SK-N-SH treated with all-trans-retinoic acid at 6 μM for 48 hours (cell line): Measurements from ENCODE around the gene TXNL4B.

ENCODE experiments used
- ATAC-seq: fragments of 200-7000 bp; cut with Tn5 transposase; 3 replicates; pipeline ENCODE4 v1.9.1; 2020; ENCODE audit warnings: mild to moderate bottlenecking, moderate library complexity
- ARNTL ChIP-seq: fragments of 450-650 bp; formaldehyde crosslinking; IDR thresholded peaks from 2 replicates; pipeline ENCODE4 v1.5.0; 2020; ENCODE audit warnings: low read depth, mild to moderate bottlenecking, moderate library complexity, borderline replicate concordance
- BACH2 ChIP-seq: fragments of 250-450 bp; sonication (Bioruptor Pico); IDR thresholded peaks from 2 replicates; pipeline ENCODE4 v1.9.0; 2021; ENCODE audit warnings: mild to moderate bottlenecking, borderline replicate concordance
- CSDC2 ChIP-seq: fragments of 250-450 bp; sonication (Bioruptor Pico); IDR thresholded peaks from 2 replicates; pipeline ENCODE4 v1.5.0; 2020; ENCODE audit warnings: mild to moderate bottlenecking, moderate library complexity
- ESRRG ChIP-seq: fragments of 250-450 bp; sonication (Bioruptor Pico); IDR thresholded peaks from 2 replicates; pipeline ENCODE4 v1.6.1; 2021; ENCODE audit warnings: mild to moderate bottlenecking
- GLIS3 ChIP-seq: fragments of 250-450 bp; sonication (Bioruptor Pico); IDR thresholded peaks from 2 replicates; pipeline ENCODE4 v1.5.0; 2020; ENCODE audit warnings: mild to moderate bottlenecking, moderate library complexity
- ISL1 ChIP-seq: fragments of 250-450 bp; sonication (Bioruptor Pico); IDR thresholded peaks from 2 replicates; pipeline ENCODE4 v2.1.2; 2022; ENCODE audit warnings: mild to moderate bottlenecking, moderate library complexity
- OSR1 ChIP-seq: fragments of 250-450 bp; sonication (Bioruptor Pico); IDR thresholded peaks from 2 replicates; pipeline ENCODE4 v1.8.0; 2022; ENCODE audit warnings: moderate library complexity, mild to moderate bottlenecking, inconsistent platforms
- PPARA ChIP-seq: fragments of 250-450 bp; sonication (Bioruptor Pico); IDR thresholded peaks from 2 replicates; pipeline ENCODE4 v1.5.0; 2020; ENCODE audit warnings: mild to moderate bottlenecking, borderline replicate concordance
- RARB ChIP-seq: fragments of 250-450 bp; sonication (Bioruptor Pico); IDR thresholded peaks from 2 replicates; pipeline ENCODE4 v1.8.0; 2021; ENCODE audit warnings: mild to moderate bottlenecking, moderate library complexity
- SNAI2 ChIP-seq: fragments of 250-450 bp; sonication (Bioruptor Pico); IDR thresholded peaks from 2 replicates; pipeline ENCODE4 v1.5.0; 2020; ENCODE audit warnings: mild to moderate bottlenecking, moderate library complexity
- TOX ChIP-seq: fragments of 250-450 bp; sonication (Bioruptor Pico); IDR thresholded peaks from 2 replicates; pipeline ENCODE4 v1.8.0; 2021; ENCODE audit warnings: mild to moderate bottlenecking, moderate library complexity, borderline replicate concordance
- ZC3H10 ChIP-seq: fragments of 250-450 bp; sonication (Bioruptor Pico); IDR thresholded peaks from 2 replicates; pipeline ENCODE4 v1.5.1; 2021; ENCODE audit warnings: mild to moderate bottlenecking, moderate library complexity
- ZFP3 ChIP-seq: fragments of 250-450 bp; sonication (Bioruptor Pico); IDR thresholded peaks from 2 replicates; pipeline ENCODE4 v1.5.0; 2020; ENCODE audit warnings: mild to moderate bottlenecking, moderate library complexity
- ZFP30 ChIP-seq: fragments of 450-650 bp; formaldehyde crosslinking; IDR thresholded peaks from 2 replicates; pipeline ENCODE4 v1.5.0; 2022; ENCODE audit warnings: mild to moderate bottlenecking, moderate library complexity
- ZNF565 ChIP-seq: fragments of 450-650 bp; formaldehyde crosslinking; conservative IDR thresholded peaks from 2 replicates; pipeline ENCODE4 v1.5.0; 2020; ENCODE audit warnings: low read depth, mild to moderate bottlenecking, moderate library complexity
- ZNF70 ChIP-seq: fragments of 450-650 bp; formaldehyde crosslinking; IDR thresholded peaks from 2 replicates; pipeline ENCODE4 v1.5.0; 2020; ENCODE audit warnings: mild to moderate bottlenecking, moderate library complexity
- ZNF8 ChIP-seq: fragments of 450-650 bp; formaldehyde crosslinking; IDR thresholded peaks from 2 replicates; pipeline ENCODE4 v1.5.0; 2020; ENCODE audit warnings: mild to moderate bottlenecking, moderate library complexity
- TF ChIP-seq, protein P1 (sequence below): fragments of 250-450 bp; sonication (Bioruptor Pico); IDR thresholded peaks from 2 replicates; pipeline ENCODE4 v1.5.1; 2020; ENCODE audit warnings: low read depth, mild to moderate bottlenecking, moderate library complexity
- TF ChIP-seq, protein P2 (sequence below): fragments of 250-450 bp; sonication (Bioruptor Pico); IDR thresholded peaks from 2 replicates; pipeline ENCODE4 v1.5.1; 2021; ENCODE audit warnings: mild to moderate bottlenecking, moderate library complexity
- TF ChIP-seq, protein P3 (sequence below): fragments of 250-450 bp; sonication (Bioruptor Pico); IDR thresholded peaks from 2 replicates; pipeline ENCODE4 v1.5.0; 2020; ENCODE audit warnings: mild to moderate bottlenecking, moderate library complexity
- TF ChIP-seq, protein P4 (sequence below): fragments of 250-450 bp; sonication (Bioruptor Pico); IDR thresholded peaks from 2 replicates; pipeline ENCODE4 v1.8.0; 2021; ENCODE audit warnings: low read depth, mild to moderate bottlenecking, moderate library complexity, borderline replicate concordance

TXNL4B gene

DNA sequence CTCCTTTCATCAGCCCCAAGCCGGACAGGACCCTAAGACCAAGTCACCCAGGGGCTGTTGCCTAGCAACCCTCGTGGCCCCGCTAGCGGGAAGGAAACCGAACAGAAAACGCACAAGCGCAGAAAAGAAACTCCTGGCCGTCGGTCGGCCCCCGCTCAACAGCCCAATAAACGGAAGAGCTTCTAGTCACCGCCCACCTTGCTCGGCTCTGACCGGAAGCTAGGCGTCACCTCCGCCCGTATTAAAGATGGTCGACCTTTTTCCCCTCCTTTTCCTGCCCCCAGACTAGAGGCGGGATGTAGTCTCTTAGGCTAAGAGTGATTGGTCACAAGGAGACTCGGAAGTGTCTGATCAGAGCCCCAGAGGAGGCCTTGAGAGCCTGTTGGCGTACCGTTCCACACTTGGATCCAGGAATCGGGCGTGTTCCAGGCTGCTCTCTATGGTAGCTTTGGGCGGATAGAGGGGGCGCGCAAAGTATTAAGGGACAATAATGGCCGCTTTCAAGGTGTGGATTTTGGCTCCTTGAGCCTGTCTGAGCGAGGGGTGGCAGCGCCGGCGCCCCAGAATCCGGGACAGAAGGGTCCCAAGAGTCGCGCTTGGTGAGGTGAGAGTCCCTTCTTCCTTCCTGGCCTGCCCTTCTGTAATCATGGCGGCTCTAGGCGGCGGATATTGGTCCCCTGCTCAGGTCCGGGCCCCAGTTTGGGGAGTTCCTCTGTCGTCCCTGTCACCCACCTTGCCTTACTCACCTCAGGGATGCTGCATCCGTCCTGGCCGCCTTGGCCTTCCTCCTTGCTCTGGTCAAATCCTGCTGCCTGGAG is at the start of gene TXNL4B, which contains the start of gene DHX38:
Gene TXNL4B (minus strand): TSS at position 173 of the 818 bp plus-strand sequence. CDS start 2,871 bp downstream, outside the sequence.
Gene DHX38 (plus strand): TSS at position 400 of the 818 bp plus-strand sequence. CDS start 2,311 bp downstream, outside the sequence.
- TF ChIP-seq, protein P1, sequence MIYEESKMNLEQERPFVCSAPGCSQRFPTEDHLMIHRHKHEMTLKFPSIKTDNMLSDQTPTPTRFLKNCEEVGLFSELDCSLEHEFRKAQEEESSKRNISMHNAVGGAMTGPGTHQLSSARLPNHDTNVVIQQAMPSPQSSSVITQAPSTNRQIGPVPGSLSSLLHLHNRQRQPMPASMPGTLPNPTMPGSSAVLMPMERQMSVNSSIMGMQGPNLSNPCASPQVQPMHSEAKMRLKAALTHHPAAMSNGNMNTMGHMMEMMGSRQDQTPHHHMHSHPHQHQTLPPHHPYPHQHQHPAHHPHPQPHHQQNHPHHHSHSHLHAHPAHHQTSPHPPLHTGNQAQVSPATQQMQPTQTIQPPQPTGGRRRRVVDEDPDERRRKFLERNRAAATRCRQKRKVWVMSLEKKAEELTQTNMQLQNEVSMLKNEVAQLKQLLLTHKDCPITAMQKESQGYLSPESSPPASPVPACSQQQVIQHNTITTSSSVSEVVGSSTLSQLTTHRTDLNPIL (CRISPR knock-in tag): no peak
- no peak for TF ChIP-seq ESRRG (CRISPR knock-in tag)
- TF ChIP-seq ZC3H10: no peak
- no peak for TF ChIP-seq ZFP30 (CRISPR knock-in tag)
- TF ChIP-seq PPARA (CRISPR knock-in tag): no peak
- no peak for TF ChIP-seq CSDC2
- no peak for TF ChIP-seq RARB (CRISPR knock-in tag)
- TF ChIP-seq TOX (CRISPR knock-in tag): no peak
- peak; percentile 61 for TF ChIP-seq ZNF8 (CRISPR knock-in tag)
- peak; percentile 87 for TF ChIP-seq ZNF70 (CRISPR knock-in tag)
- TF ChIP-seq, protein P2, sequence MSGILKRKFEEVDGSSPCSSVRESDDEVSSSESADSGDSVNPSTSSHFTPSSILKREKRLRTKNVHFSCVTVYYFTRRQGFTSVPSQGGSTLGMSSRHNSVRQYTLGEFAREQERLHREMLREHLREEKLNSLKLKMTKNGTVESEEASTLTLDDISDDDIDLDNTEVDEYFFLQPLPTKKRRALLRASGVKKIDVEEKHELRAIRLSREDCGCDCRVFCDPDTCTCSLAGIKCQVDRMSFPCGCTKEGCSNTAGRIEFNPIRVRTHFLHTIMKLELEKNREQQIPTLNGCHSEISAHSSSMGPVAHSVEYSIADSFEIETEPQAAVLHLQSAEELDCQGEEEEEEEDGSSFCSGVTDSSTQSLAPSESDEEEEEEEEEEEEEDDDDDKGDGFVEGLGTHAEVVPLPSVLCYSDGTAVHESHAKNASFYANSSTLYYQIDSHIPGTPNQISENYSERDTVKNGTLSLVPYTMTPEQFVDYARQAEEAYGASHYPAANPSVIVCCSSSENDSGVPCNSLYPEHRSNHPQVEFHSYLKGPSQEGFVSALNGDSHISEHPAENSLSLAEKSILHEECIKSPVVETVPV (CRISPR knock-in tag): no peak
- TF ChIP-seq, protein P3, sequence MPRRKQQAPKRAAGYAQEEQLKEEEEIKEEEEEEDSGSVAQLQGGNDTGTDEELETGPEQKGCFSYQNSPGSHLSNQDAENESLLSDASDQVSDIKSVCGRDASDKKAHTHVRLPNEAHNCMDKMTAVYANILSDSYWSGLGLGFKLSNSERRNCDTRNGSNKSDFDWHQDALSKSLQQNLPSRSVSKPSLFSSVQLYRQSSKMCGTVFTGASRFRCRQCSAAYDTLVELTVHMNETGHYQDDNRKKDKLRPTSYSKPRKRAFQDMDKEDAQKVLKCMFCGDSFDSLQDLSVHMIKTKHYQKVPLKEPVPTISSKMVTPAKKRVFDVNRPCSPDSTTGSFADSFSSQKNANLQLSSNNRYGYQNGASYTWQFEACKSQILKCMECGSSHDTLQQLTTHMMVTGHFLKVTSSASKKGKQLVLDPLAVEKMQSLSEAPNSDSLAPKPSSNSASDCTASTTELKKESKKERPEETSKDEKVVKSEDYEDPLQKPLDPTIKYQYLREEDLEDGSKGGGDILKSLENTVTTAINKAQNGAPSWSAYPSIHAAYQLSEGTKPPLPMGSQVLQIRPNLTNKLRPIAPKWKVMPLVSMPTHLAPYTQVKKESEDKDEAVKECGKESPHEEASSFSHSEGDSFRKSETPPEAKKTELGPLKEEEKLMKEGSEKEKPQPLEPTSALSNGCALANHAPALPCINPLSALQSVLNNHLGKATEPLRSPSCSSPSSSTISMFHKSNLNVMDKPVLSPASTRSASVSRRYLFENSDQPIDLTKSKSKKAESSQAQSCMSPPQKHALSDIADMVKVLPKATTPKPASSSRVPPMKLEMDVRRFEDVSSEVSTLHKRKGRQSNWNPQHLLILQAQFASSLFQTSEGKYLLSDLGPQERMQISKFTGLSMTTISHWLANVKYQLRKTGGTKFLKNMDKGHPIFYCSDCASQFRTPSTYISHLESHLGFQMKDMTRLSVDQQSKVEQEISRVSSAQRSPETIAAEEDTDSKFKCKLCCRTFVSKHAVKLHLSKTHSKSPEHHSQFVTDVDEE (CRISPR knock-in tag): no peak
- no peak for TF ChIP-seq ISL1 (CRISPR knock-in tag)
- ATAC-seq: peak; percentile 99

DNA sequence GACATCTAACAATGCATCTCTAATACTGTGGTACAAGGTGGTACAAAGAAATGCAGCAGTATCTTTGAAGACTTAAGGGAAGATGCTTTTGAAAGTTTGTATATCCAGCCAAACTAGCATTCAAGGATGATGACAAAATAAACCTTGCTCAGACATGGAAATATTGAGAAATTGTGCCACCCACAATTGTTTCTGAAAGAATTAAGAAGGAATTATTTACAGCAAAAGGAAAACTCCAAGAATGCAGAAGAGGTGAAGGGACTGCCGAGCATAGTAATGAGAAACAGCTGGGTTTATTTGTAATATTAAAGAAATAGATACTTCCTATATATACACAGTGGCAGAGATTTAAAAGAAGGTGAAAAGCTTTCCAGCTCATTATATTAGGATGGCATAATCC is 49.1 kb upstream of the TXNL4B start:
- no peak for ATAC-seq
- TF ChIP-seq BACH2: no peak
- no peak for TF ChIP-seq ZFP3 (CRISPR knock-in tag)
- no peak for TF ChIP-seq ZFP30 (CRISPR knock-in tag)
- TF ChIP-seq RARB (CRISPR knock-in tag): no peak
- TF ChIP-seq, protein P4, sequence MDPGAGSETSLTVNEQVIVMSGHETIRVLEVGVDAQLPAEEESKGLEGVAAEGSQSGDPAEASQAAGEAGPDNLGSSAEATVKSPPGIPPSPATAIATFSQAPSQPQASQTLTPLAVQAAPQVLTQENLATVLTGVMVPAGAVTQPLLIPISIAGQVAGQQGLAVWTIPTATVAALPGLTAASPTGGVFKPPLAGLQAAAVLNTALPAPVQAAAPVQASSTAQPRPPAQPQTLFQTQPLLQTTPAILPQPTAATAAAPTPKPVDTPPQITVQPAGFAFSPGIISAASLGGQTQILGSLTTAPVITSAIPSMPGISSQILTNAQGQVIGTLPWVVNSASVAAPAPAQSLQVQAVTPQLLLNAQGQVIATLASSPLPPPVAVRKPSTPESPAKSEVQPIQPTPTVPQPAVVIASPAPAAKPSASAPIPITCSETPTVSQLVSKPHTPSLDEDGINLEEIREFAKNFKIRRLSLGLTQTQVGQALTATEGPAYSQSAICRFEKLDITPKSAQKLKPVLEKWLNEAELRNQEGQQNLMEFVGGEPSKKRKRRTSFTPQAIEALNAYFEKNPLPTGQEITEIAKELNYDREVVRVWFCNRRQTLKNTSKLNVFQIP (CRISPR knock-in tag): no peak
- no peak for TF ChIP-seq ARNTL (CRISPR knock-in tag)
- no peak for TF ChIP-seq ZNF8 (CRISPR knock-in tag)
- no peak for TF ChIP-seq SNAI2
- TF ChIP-seq, all 23 proteins: peak for 0

DNA sequence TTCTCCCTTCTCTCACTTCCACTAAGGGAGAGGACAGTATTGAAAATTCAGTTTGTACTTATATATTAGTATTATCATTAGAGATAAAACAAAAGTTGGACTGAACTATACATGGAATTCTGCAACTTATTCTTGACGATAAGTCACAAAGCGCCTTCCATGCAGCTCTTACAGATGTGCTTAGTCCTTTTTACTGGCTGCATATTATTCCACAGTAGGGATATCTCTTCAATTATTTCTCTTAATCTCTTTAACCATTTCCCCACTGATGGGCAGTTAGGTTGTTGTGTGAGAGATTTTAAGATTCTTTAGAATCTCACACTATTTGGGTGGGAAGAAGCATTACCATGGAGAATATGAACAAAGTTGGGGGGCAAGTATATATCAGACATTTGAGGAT is 46.5 kb upstream of the TXNL4B start:
- TF ChIP-seq OSR1 (CRISPR knock-in tag): no peak
- TF ChIP-seq ZNF565: no peak
- TF ChIP-seq ZC3H10: no peak
- TF ChIP-seq TOX (CRISPR knock-in tag): no peak
- no peak for TF ChIP-seq ESRRG (CRISPR knock-in tag)
- TF ChIP-seq SNAI2: no peak
- TF ChIP-seq ZNF70 (CRISPR knock-in tag): no peak
- TF ChIP-seq, all 23 proteins: peak for 0
- no peak for ATAC-seq

DNA sequence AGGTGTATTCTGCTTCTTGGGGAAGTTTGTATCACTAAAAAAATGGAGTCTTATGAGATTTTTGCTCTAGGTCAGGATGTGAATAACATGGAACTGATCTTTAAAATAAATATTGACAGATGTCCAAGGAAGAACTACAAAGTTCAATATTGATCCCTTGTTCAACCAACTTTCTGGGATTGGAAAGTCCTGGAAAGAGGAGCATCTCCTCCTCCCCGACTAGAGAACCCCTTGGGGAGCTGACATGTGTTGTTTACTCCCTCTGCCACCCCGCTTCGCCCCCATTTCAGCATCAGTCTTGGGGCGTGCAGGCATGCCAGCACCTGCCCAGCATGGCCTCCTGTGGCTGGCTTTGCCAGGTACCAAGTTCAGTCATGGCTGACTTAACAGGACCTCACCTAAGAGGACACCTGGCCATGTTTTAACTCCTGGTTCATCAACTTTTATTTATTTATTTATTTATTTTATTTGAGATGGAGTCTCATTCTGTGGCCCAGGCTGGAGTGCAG is 44.7 kb upstream of the TXNL4B start:
- no peak for ATAC-seq
- TF ChIP-seq ZNF8 (CRISPR knock-in tag) (no peak), ZFP30 (CRISPR knock-in tag) (no peak), ISL1 (CRISPR knock-in tag) (no peak), ZFP3 (CRISPR knock-in tag) (no peak), TOX (CRISPR knock-in tag) (no peak), ZC3H10 (no peak), ARNTL (CRISPR knock-in tag) (no peak), GLIS3 (no peak)
- TF ChIP-seq, protein P2 (CRISPR knock-in tag): no peak
- TF ChIP-seq, protein P1 (CRISPR knock-in tag): no peak
